GM12878 (cell line): ENCODE data around the gene ZNF248. TPM values are rescaled to one million over a fixed set of nuclear protein-coding genes. Genes with fewer than 3 reads are reported as not detected.

Experiments
- ATAC-seq: fragments of 200-7000 bp; cut with Tn5 transposase; 3 replicates; pipeline ENCODE4 v1.9.1; 2020; ENCODE audit warnings: mild to moderate bottlenecking, moderate library complexity
- BruUV-seq: library from RNA; stranded (reverse); fragments of 400-500 nt; replicated peaks from 2 replicates; lab custom pipeline; 2021; lab: Mats Ljungman, UMichigan
- CTCF ChIA-PET: fragments of 300-600 bp; sonication (Branson Sonifier 250); formaldehyde crosslinking; extraction: SDS; loops from one replicate; lab custom pipeline; 2021; ENCODE audit warnings: inconsistent platforms; lab: Yijun Ruan, JAX
- POLR2A ChIA-PET: fragments of 350-600 bp; formaldehyde crosslinking; extraction: SDS; loops from one replicate; lab custom pipeline; 2021; ENCODE audit warnings: inconsistent platforms; lab: Charles Lee
- RAD21 ChIA-PET: fragments of 300-600 bp; sonication (Branson Sonifier 250); formaldehyde crosslinking; loops from one replicate; lab custom pipeline; 2023; ENCODE audit warnings: antibody characterized with exemption; ENCODE audit not compliant: unreplicated experiment; lab: Charles Lee
- SMC1A ChIA-PET: fragments of 300-600 bp; sonication (Branson Sonifier 250); formaldehyde crosslinking; loops from one replicate; lab custom pipeline; 2023; ENCODE audit not compliant: unreplicated experiment, uncharacterized antibody; lab: Charles Lee
- DNase-seq: peaks from one replicate; pipeline ENCODE4 v3.0.0-alpha.2; 2011; ENCODE audit warnings: low read depth, low spot score
- FAIRE-seq: peaks from 3 replicates; lab custom pipeline; 2011; peaks lifted over from hg19 to GRCh38; lab: Jason Lieb, UNC
- H2AFZ ChIP-seq: 2 replicates; pipeline ENCODE4 v1.6.0; 2011; ENCODE audit warnings: low read depth, low read length, control low read depth; ENCODE audit not compliant: control insufficient read depth
- H3K27ac ChIP-seq: 2 replicates; pipeline ENCODE4 v1.5.1; 2011; ENCODE audit warnings: control low read depth; ENCODE audit not compliant: control insufficient read depth, insufficient read depth
- H3K27me3 ChIP-seq, 2 experiments: replicated peaks in 1 of 2; 2 replicates each; pipeline versions ENCODE4 v1.6.0 to v1.6.1; 2011; ENCODE audit warnings: low read length in 1 of 2; ENCODE audit not compliant: control insufficient read depth in 2 of 2, insufficient read depth in 2 of 2
- H3K36me3 ChIP-seq, 2 experiments: 2 replicates each; pipeline ENCODE4 v1.5.1; 2011; ENCODE audit warnings: low read length in 1 of 2; ENCODE audit not compliant: control insufficient read depth in 2 of 2, insufficient read depth in 2 of 2
- H3K4me1 ChIP-seq: 2 replicates; pipeline ENCODE4 v1.6.1; 2011; ENCODE audit warnings: mild to moderate bottlenecking, low read length, moderate library complexity, mixed read lengths; ENCODE audit not compliant: control insufficient read depth, insufficient read depth
- H3K4me2 ChIP-seq: 2 replicates; pipeline ENCODE4 v1.6.0; 2011; ENCODE audit warnings: control low read depth; ENCODE audit not compliant: control insufficient read depth, insufficient read depth
- H3K4me3 ChIP-seq: fragments of 200-600 bp; sonication (generic); 2 replicates; pipeline ENCODE4 v1.5.1; 2016
- H3K79me2 ChIP-seq: 2 replicates; pipeline ENCODE4 v1.6.0; 2011; ENCODE audit warnings: low read length; ENCODE audit not compliant: control insufficient read depth, insufficient read depth
- H3K9ac ChIP-seq: 2 replicates; pipeline ENCODE4 v1.8.0; 2011; ENCODE audit warnings: low read length, control low read depth, mixed read lengths; ENCODE audit not compliant: control insufficient read depth, insufficient read depth
- H3K9me3 ChIP-seq: replicated peaks from 3 replicates; pipeline ENCODE4 v1.5.1; 2011; ENCODE audit warnings: mild to moderate bottlenecking, low read length; ENCODE audit not compliant: control insufficient read depth, insufficient read depth
- H4K20me1 ChIP-seq: 2 replicates; pipeline ENCODE4 v1.6.0; 2011; ENCODE audit not compliant: control insufficient read depth, insufficient read depth
- ATF7 ChIP-seq: fragments of 450-650 bp; IDR thresholded peaks from 2 replicates; pipeline ENCODE4 v1.6.1; 2016; ENCODE audit warnings: low read depth, mild to moderate bottlenecking
- CEBPZ ChIP-seq: fragments of 150-350 bp; IDR thresholded peaks from 2 replicates; pipeline ENCODE4 v1.6.1; 2016; ENCODE audit warnings: low read depth, low read length
- FOXM1 ChIP-seq: IDR thresholded peaks from 2 replicates; pipeline ENCODE4 v1.6.1; 2012; ENCODE audit warnings: low read depth, mild to moderate bottlenecking, inconsistent platforms, low read length, moderate library complexity
- POU2F2 ChIP-seq: IDR thresholded peaks from 3 replicates; pipeline ENCODE4 v1.6.1; 2011; ENCODE audit warnings: low read depth, mild to moderate bottlenecking, low read length, borderline replicate concordance
- SMC3 ChIP-seq: IDR thresholded peaks from 2 replicates; pipeline ENCODE4 v1.6.1; 2011; ENCODE audit warnings: low read length, improper control_type of control experiment, borderline replicate concordance
- SP1 ChIP-seq: IDR thresholded peaks from one replicate; pipeline ENCODE4 v1.6.1; 2011; ENCODE audit warnings: low read depth, low read length
- TCF3 ChIP-seq: IDR thresholded peaks from 2 replicates; pipeline ENCODE4 v1.6.1; 2012; ENCODE audit warnings: low read depth, mild to moderate bottlenecking, low read length, borderline replicate concordance; ENCODE audit not compliant: insufficient read depth
- USF2 ChIP-seq: IDR thresholded peaks from 2 replicates; pipeline ENCODE4 v1.6.1; 2011; ENCODE audit warnings: low read depth, low read length, improper control_type of control experiment, borderline replicate concordance
- ZBTB33 ChIP-seq: fragments of 450-650 bp; IDR thresholded peaks from 2 replicates; pipeline ENCODE4 v1.6.1; 2017; ENCODE audit warnings: mild to moderate bottlenecking
- ZSCAN29 ChIP-seq: fragments of 450-650 bp; IDR thresholded peaks from 2 replicates; pipeline ENCODE4 v1.6.1; 2017; ENCODE audit warnings: mild to moderate bottlenecking, moderate library complexity
- WGBS: methylation state at CpG from one replicate; pipeline ENCODE4 v1.1.6; 2016; ENCODE audit warnings: low lambda C conversion rate; ENCODE audit not compliant: insufficient replicate concordance, insufficient coverage; ENCODE audit errors: missing lambda C conversion rate; 5-methylcytosine and 5-hydroxymethylcytosine counted together
- in situ Hi-C: fragments of 300-500 bp; cut with MboI; formaldehyde crosslinking; loops from 9 replicates; pipeline ENCODE4 v1.14.3; 2018; ENCODE audit warnings: mixed read lengths
- intact Hi-C: fragments of 100-400 bp; cut with micrococcal nuclease; formaldehyde crosslinking; loops from one replicate; pipeline ENCODE4 v1.14.2; 2022; ENCODE audit not compliant: unreplicated experiment
- polyA plus RNA-seq, 11 experiments: library from polyadenylated mRNA; depleted of rRNA in 4 of 11; unstranded in 6 of 11; stranded (reverse) in 5 of 11; fragments of >200 nt; fragmentation: Nextera tagmentation in 4 of 11; fragmentation: Illumina TruSeq in 1 of 11; extraction: Ambion mirVana in 4 of 11; extraction: Trizol in 1 of 11; gene quantifications; 1 replicate in 1 of 11; 2 replicates in 10 of 11; pipeline versions ENCODE4 v1.2.1 to v1.2.3, GENCODE V29; 2011 to 2016; ENCODE audit warnings: inconsistent platforms in 2 of 11, missing spikeins in 2 of 11, low read depth in 1 of 11
- total RNA-seq, 4 experiments: library from RNA; depleted of rRNA in 3 of 4; stranded (reverse); fragments of >200 nt in 3 of 4; fragmentation: Illumina TruSeq in 1 of 4; extraction: Trizol in 1 of 4; gene quantifications; 2 replicates each; pipeline versions ENCODE4 v1.2.1 to v1.2.3, GENCODE V29; 2013 to 2021

The ZNF248 gene
- total and polyA plus RNA-seq, 10 of the 15 experiments (the other 5 are each of a cell fraction or from before 2014, with no cell fraction given): 2.0 to 16.3 (median 8.9) TPM

GRCh38 chr10:37748170-37748569 lies 109.2 kb downstream of the ZNF248 start:
- no peak overlapping the region for H2AFZ ChIP-seq
- SMC1A ChIA-PET: no interaction called here

GRCh38 chr10:37747081-37747480 lies 110.3 kb downstream of the ZNF248 start:
- Histone ChIP-seq H3K36me3 (no peaks in the 10 kb centered on the region), H3K4me2 (no peak overlapping the region), H3K4me1 (no peaks in the 10 kb centered on the region), H3K4me3 (no peak overlapping the region), H3K27ac (no peak overlapping the region), H3K27me3 (no peaks in the 10 kb centered on the region), H3K79me2 (no peaks in the 10 kb centered on the region), H3K9ac (no peak overlapping the region), H4K20me1 (no peaks in the 10 kb centered on the region), H2AFZ (no peak overlapping the region), H3K9me3 (no peaks in the 10 kb centered on the region)
- 7% methylated on average over 5 of the region's 5 CpGs for WGBS
- FAIRE-seq (no peak), ATAC-seq (no peak), DNase-seq (no peak)
- RAD21 ChIA-PET: no interaction called here
- SMC1A ChIA-PET: interaction anchor here (0.6 kb wide), 1 partner anchor 270 kb away, joined by 3 read pairs; no protein-coding TSS in a partner anchor
- in situ Hi-C loops (no loop called here), intact Hi-C loops (no loop called here)
- CTCF ChIA-PET: no interaction called here
- POLR2A ChIA-PET: no interaction called here
- BruUV-seq: no TSS peak
- no peak for TF ChIP-seq CEBPZ
- no peak for TF ChIP-seq POU2F2
- no peak for TF ChIP-seq FOXM1
- no peak for TF ChIP-seq SMC3
- no peak for TF ChIP-seq ZBTB33
- no peak for TF ChIP-seq ATF7
- TF ChIP-seq SP1: no peak

More at GRCh38 chr10:37748170-37748569, 109.2 kb downstream of the ZNF248 start:
- H3K27ac ChIP-seq: no peak overlapping the region
- TF ChIP-seq USF2 (no peak), TCF3 (no peak), ZSCAN29 (no peak)
- H3K27me3 ChIP-seq: no peaks in the 10 kb centered on the region
- H3K4me1 ChIP-seq: no peaks in the 10 kb centered on the region
- H3K9me3 ChIP-seq: no peaks in the 10 kb centered on the region
- intact Hi-C loops: no loop called here
- no peaks in the 10 kb centered on the region for H3K79me2 ChIP-seq
- no peaks in the 10 kb centered on the region for H4K20me1 ChIP-seq
- H3K4me2 ChIP-seq: no peak overlapping the region
- H3K9ac ChIP-seq: no peak overlapping the region
- H3K4me3 ChIP-seq: no peak overlapping the region
- ChIA-PET POLR2A (no interaction called here), CTCF (no interaction called here), RAD21 (no interaction called here)
- WGBS: 23% methylated on average over 4 of the region's 4 CpGs
- no peak for ATAC-seq
- no peaks in the 10 kb centered on the region for H3K36me3 ChIP-seq
- no peak for DNase-seq
- no TSS peak for BruUV-seq
- in situ Hi-C loops: no loop called here
- no peak for FAIRE-seq
